HG03558 (cell line): Measurements from ENCODE around the gene GNA15.
"Not testable (repeated sequence)": the region's sequence is repeated elsewhere in the genome, so short reads cannot be mapped to it uniquely, and the experiment has no call there.

Experiments used
- ATAC-seq: cut with Tn5 transposase; IDR thresholded peaks from one replicate; pipeline ENCODE4 v1.9.1; 2021; ENCODE audit warnings: moderate number of reproducible peaks; ENCODE audit not compliant: unreplicated experiment; ENCODE audit errors: extremely low read depth

GNA15 gene, protein sequence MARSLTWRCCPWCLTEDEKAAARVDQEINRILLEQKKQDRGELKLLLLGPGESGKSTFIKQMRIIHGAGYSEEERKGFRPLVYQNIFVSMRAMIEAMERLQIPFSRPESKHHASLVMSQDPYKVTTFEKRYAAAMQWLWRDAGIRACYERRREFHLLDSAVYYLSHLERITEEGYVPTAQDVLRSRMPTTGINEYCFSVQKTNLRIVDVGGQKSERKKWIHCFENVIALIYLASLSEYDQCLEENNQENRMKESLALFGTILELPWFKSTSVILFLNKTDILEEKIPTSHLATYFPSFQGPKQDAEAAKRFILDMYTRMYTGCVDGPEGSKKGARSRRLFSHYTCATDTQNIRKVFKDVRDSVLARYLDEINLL

DNA sequence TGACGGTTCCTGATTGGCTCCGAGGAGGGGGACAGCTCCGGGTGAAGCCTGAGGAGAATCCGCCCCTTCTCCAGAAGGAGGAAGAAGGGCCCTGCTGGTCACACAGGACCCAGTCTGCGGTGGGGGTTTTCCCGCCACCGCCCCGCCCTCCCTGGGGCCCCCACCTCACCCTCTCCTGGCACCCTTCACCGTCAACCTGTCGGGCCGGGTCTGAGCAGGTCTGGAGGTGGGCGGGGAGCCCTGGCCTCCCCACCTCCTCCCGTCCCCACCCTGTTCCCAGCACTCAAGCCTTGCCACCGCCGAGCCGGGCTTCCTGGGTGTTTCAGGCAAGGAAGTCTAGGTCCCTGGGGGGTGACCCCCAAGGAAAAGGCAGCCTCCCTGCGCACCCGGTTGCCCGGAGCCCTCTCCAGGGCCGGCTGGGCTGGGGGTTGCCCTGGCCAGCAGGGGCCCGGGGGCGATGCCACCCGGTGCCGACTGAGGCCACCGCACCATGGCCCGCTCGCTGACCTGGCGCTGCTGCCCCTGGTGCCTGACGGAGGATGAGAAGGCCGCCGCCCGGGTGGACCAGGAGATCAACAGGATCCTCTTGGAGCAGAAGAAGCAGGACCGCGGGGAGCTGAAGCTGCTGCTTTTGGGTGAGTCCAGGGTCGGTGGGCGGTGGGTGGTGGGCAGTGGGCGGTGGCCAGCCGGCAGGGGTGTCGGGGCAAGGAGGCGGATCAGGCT is at the start of gene GNA15:
Gene GNA15 (plus strand): TSS at position 73 of the 723 bp plus-strand sequence. CDS start 418 bp downstream, at position 491.
- no peak for ATAC-seq

GRCh38 chr19:3087769-3088168 is 48.1 kb upstream of the GNA15 start:
- no peak for ATAC-seq

DNA sequence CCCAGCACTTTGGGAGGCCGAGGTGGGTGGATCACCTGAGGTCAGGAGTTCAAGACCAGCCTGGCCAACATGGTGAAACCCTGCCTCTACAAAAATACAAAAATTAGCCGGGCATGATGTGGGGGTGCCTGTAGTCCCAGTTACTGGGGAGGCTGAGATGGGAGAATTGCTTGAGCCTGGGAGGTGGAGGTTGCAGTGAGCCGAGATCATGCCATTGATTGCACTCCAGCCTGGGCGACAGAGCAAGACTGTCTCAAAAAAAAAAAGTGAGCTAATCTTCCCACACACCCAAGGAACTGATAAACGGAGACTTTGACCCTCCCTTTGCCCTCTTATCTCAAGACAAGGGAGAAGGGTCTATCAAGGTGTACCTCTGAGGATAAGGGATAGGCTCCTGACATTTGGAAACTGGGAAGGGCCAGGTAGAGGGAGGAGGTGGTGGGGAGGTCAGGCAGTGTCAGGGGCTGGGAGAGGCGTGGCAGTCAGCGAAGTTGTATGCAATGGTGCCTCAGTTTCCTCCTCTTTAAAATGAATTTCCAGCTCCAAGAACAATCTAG is 46.5 kb upstream of the GNA15 start:
- not testable (repeated sequence) for ATAC-seq

- ATAC-seq, result no peak
Observed at GRCh38 chr19:3094601-3095440, 41.0 kb upstream of the GNA15 start.

DNA sequence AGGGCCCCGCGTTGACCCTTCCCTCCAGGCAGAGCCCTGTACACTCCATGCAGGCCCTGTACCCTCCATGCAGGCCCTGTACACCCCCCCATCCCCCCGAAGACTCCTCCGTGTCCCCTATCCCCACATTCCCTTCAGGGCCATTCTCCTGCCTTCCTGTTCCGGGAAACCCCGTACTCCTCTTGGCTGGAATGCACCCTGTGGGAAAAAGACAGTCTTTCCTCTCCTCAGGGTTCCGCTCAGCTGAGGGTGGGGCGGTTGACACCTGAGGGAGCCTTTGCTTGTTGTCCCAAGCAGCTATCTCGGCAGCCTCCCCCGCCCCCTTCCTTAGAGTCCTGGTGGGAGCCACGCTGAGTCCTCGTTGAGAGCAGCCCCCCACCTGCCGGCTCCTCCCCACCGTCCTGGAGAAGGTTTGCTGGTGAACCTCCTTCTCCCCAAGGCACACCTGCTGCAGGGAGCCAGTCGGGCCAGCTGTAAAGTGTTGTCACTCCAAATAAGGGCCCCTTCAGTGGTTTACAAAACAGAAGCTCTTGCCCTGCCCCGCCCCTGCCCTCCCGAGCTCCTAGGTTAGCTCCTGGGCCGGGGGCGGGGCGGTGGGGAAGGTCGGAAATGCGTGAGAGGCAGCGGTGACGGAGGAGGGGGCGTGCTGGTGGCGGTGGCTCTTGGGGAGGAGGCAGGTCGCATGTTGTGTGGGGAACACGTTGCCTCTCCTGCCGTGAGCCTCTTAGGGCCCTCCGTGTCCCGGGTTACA is 40.2 kb upstream of the GNA15 start:
- no peak for ATAC-seq

GRCh38 chr19:3096267-3096901 is 39.4 kb upstream of the GNA15 start:
- ATAC-seq, result no peak

DNA sequence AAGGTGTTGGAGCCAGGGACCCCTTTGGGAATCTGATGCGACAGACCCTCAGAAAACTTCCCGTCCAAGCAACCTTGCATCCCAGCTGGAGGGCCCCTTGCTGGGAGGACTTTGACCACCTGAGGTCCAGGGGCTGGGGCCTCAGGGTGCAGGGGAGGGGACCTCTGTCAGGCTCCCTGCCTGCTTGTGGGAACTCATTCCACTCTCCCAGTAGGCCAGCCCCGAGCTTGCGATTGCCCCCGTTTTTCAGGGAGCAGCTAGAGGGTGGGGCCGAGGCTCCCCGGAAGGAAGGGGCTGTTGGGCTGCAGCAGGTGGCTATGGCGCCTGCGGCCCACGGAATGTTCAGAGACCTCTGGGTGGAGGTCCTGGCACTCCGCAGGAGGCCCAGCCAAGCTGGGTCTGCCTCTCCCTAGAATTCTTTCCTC is 38.9 kb upstream of the GNA15 start:
- no peak for ATAC-seq

DNA sequence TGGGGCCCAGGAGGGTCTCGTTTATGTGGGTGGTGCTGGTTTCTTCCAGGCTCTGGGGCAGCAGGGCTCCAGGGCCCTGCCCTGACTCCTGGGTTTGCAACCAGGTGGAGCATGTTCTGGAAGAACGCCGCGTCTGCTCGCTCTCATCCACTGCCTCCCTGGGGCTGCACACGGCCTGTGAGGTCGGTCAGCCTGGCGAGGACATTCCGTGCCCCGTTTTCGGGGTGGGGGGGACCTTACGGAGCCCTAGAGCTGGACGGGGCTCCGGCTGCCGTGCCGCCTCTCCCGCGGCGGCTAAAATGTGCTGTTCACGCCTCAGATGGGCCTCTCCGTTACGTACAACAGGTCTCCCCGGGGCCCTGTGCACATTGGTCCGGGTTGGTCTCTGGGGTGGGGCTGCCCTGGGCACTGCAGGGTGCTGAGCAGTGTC is 38.4 kb upstream of the GNA15 start:
- ATAC-seq, result no peak

- no peak for ATAC-seq
Observed at GRCh38 chr19:3098141-3098514, 37.7 kb upstream of the GNA15 start.

- no peak for ATAC-seq
Observed at GRCh38 chr19:3098515-3099346, 37.1 kb upstream of the GNA15 start.

DNA sequence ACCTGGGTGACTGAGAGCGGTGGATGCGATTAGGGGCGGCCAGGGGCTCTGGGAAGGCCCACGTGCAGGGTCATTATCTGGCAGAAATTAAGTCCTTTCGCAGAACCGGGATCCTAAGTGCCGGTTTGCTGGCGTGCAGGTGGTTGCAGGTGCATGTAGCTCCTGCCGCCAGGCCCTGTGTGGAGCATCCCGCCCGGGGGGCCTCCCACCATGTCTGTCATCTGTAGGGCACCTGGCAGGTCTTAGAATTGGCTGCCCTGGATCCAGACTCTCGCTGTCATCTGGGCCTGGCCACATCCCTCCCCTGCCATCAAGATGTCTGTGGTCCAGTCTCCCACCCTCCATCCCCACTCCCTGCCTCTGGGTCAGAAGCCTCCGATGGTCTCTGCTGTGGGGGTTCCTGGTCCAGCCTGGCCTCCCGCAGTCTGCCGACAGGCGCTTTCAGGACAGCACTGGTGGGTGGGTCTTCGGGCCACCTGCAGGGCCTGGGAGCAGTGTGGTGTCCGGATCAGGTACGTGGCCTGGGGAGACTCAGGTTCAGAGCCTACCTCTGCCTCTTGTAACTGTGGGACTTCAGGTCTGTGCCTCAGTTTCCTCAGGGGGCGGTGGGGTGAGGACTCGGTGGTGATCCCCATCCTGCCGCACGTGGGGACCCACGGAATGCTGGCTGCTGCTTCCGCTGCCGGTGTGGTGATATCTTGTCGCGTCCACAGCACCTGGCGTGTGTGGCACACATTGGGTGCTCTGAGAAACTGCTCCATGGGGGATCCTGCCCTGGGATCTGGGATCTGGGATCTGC is 36.3 kb upstream of the GNA15 start:
- no peak for ATAC-seq

- ATAC-seq, result no peak
Observed at GRCh38 chr19:3100331-3100730, 35.5 kb upstream of the GNA15 start.

DNA sequence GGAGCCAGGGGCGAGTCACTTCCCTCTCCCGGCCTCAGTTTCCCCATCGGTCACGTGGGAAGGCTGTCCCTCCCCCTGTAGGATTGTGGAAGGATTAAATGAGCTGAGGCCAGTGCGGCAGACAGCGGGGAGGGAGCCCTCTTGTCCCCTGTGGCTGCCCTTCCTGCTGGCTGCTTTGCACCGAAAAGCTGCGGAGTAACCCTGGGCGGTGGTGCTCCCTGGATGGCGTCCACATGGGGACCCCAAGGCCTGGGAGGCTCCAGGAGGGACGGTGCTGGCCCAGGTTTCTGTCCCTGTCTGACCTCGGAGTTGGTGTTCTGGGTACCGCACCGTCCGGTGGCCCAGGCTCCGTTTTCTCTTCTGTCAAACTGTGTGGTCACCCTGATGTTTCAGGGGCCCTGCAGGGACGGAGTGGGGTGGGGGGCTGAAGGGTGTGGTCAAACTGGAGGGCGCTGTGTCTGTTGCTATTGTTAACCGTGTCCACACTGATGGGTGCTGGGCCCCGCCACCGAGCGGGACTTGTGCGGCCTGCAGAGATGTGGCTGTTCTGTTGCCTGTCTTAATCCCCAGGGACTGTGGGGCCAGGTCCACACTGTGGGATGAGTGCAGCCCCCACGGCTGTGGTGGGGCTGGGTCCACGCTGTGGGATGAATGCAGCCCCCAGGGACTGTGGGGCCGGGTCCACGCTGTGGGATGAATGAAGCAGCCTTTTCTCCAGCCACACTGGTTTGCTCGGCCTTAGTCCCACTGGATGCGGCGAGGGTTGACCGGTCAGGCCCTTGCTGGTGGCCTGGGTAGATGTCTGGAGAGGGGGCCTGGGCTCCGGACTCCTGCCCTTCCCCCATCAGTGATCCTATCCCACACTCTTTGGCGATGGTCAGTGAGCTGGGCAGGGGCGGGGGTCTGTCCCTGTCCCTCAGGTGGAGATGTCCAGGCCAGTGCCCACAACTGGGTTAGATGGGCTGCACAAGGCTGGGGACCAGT is 34.8 kb upstream of the GNA15 start:
- no peak for ATAC-seq

DNA sequence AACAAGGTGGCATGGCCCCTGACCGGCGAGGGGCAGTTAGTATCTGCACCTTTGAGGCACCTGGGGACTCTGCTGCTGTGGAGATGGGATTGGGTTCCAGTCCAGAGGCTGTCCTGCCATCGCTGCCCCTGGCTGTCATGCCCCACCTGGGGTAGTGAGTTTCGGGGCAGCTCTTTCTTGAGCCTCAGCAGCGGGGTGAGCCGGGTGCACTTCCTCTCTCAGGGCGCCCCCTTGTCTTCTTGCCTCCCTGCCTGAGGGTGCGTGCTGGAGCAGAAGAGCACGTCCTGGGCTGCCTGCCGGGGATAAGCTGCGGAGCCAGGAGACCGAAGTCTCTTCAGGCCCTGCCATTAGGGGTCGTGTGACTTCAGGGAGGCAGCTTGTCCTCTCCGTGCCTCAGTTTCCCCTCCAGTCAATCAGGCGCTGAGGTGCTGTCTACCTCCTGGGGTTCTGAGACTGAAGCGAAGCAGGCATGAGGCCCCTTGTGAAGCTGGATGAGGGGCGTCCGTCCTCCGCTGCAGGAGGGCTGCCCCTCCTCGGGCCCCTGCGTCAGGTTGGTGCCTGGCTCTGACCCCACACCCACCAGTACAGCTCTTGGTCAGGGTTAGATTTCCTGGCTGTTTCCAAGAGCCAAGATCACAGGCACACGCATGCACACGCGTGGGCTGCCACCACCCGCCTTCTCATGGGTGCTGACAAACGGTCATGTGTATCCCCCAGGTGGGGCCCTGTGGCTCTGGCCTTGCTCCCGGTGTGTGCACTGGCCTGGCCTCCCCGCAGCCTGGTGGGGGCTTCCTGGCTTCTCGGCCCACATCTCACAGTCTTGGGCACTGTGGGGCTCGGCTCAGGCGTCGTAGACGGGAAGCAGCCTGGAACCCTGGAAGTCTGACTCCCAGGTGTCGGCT is 33.3 kb upstream of the GNA15 start:
- no peak for ATAC-seq

GRCh38 chr19:3104708-3104983 is 31.2 kb upstream of the GNA15 start:
- no peak for ATAC-seq
